Stromal cell of bone marrow (primary cell): ENCODE results near the gene PPIL1.
A peak's percentile ranks its signal among the peaks of the same experiment; 100 is the strongest.

Source experiments
- DNase-seq: peaks from one replicate; pipeline ENCODE4 v3.0.0-alpha.2; 2012; ENCODE audit warnings: low read depth

PPIL1 gene

GRCh38 chr6:36888654-36889481 is 14.3 kb upstream of the PPIL1 start:
- DNase-seq = no peak

GRCh38 chr6:36888115-36888643 is 13.6 kb upstream of the PPIL1 start:
- no peak for DNase-seq

GRCh38 chr6:36886950-36887618 is 12.5 kb upstream of the PPIL1 start:
- no peak for DNase-seq

GRCh38 chr6:36885461-36886401 is 11.1 kb upstream of the PPIL1 start, which contains the start of gene C6orf89:
Gene C6orf89 (plus strand): TSS chr6:36885952. CDS start chr6:36899445, 13,493 bp downstream.
- DNase-seq = peak; percentile 95

GRCh38 chr6:36884610-36885009 is 10.0 kb upstream of the PPIL1 start:
- no peak for DNase-seq

GRCh38 chr6:36875250-36875633 is 639 bp upstream of the PPIL1 start:
- DNase-seq = no peak

- no peak for DNase-seq
Measured at GRCh38 chr6:36873612-36874442, 776 bp downstream of the PPIL1 start.

- DNase-seq = no peak
Measured at GRCh38 chr6:36873115-36873514, 1.5 kb downstream of the PPIL1 start.

GRCh38 chr6:36871686-36872085 is 2.9 kb downstream of the PPIL1 start:
- DNase-seq = no peak

GRCh38 chr6:36867471-36868224 is 7.0 kb downstream of the PPIL1 start:
- no peak for DNase-seq

- DNase-seq = no peak
Measured at GRCh38 chr6:36865835-36866234, 8.8 kb downstream of the PPIL1 start.

- no peak for DNase-seq
Measured at GRCh38 chr6:36863670-36864540, 10.7 kb downstream of the PPIL1 start.

GRCh38 chr6:36862848-36863382 is 11.7 kb downstream of the PPIL1 start:
- DNase-seq = no peak

- no peak for DNase-seq
Measured at GRCh38 chr6:36862164-36862847, 12.3 kb downstream of the PPIL1 start.

- DNase-seq = no peak
Measured at GRCh38 chr6:36860126-36860525, 14.5 kb downstream of the PPIL1 start.

GRCh38 chr6:36858407-36858981 is 16.1 kb downstream of the PPIL1 start:
- DNase-seq = no peak

GRCh38 chr6:36857325-36857724 is 17.3 kb downstream of the PPIL1 start:
- no peak for DNase-seq

- no peak for DNase-seq
Measured at GRCh38 chr6:36856277-36856676, 18.3 kb downstream of the PPIL1 start.
